Progenitor cell of endocrine pancreas (in vitro differentiated cells): ENCODE measurements around the gene ALDH1A3. TPM values are rescaled to one million over a fixed set of nuclear protein-coding genes. Genes with fewer than 3 reads are reported as not detected.

Source experiments
- DNase-seq: peaks from one replicate; pipeline ENCODE4 v3.0.0; 2021; ENCODE audit warnings: low spot score; ENCODE audit not compliant: unreplicated experiment
- H3K27ac Mint-ChIP-seq: 2 replicates; pipeline ENCODE4 v1.8.0; 2021; ENCODE audit warnings: mild to moderate bottlenecking, moderate library complexity, mixed read lengths
- H3K27me3 Mint-ChIP-seq: 2 replicates; pipeline ENCODE4 v1.8.0; 2021; ENCODE audit warnings: mixed read lengths
- H3K36me3 Mint-ChIP-seq: 2 replicates; pipeline ENCODE4 v1.8.0; 2022; ENCODE audit warnings: mixed read lengths; ENCODE audit not compliant: insufficient read depth
- H3K4me1 Mint-ChIP-seq: 2 replicates; pipeline ENCODE4 v1.8.0; 2021; ENCODE audit warnings: low read depth, mixed read lengths
- H3K4me3 Mint-ChIP-seq: 2 replicates; pipeline ENCODE4 v1.8.0; 2021; ENCODE audit warnings: low read depth, mild to moderate bottlenecking, moderate library complexity, mixed read lengths
- H3K9me3 Mint-ChIP-seq: 2 replicates; pipeline ENCODE4 v1.8.0; 2021; ENCODE audit warnings: low read depth, mixed read lengths
- CTCF ChIP-seq: fragments of 200-600 bp; sonication (generic); IDR thresholded peaks from one replicate; pipeline ENCODE4 v1.5.0; 2021; ENCODE audit warnings: antibody characterized with exemption, mild to moderate bottlenecking; ENCODE audit not compliant: unreplicated experiment
- total RNA-seq: library from RNA; stranded (reverse); gene quantifications from 2 replicates; pipeline ENCODE4 v1.2.1, GENCODE V29; 2021

The ALDH1A3 gene
- total RNA-seq, 1 donor from 2014 or later: 0.41 TPM

- peaks cover 4% of the 10 kb centered on the region for H3K4me1 Mint-ChIP-seq
- no peak overlapping the region for H3K27ac Mint-ChIP-seq
- no peak overlapping the region for H3K4me3 Mint-ChIP-seq
- peaks cover 32% of the 10 kb centered on the region for H3K27me3 Mint-ChIP-seq
- no peaks in the 10 kb centered on the region for H3K36me3 Mint-ChIP-seq
- H3K9me3 Mint-ChIP-seq: no peaks in the 10 kb centered on the region
- no peak for TF ChIP-seq CTCF
- no peak for DNase-seq
Observed at GRCh38 chr15:100866386-100867330, 13.0 kb upstream of the ALDH1A3 start.

- no peaks in the 10 kb centered on the region for H3K36me3 Mint-ChIP-seq
- H3K27me3 Mint-ChIP-seq: peaks cover 36% of the 10 kb centered on the region
- no peak for TF ChIP-seq CTCF
- H3K4me1 Mint-ChIP-seq: peaks cover 4% of the 10 kb centered on the region
- no peak for DNase-seq
- no peak overlapping the region for H3K27ac Mint-ChIP-seq
- H3K9me3 Mint-ChIP-seq: no peaks in the 10 kb centered on the region
- no peak overlapping the region for H3K4me3 Mint-ChIP-seq
Observed at GRCh38 chr15:100867433-100867832, 12.2 kb upstream of the ALDH1A3 start.

- peak; percentile 53 for TF ChIP-seq CTCF
- Mint-ChIP-seq H3K36me3 (no peaks in the 10 kb centered on the region), H3K4me3 (no peak overlapping the region), H3K4me1 (peaks cover 4% of the 10 kb centered on the region), H3K27me3 (peaks cover 34% of the 10 kb centered on the region), H3K9me3 (no peaks in the 10 kb centered on the region), H3K27ac (no peak overlapping the region)
- DNase-seq: no peak
Observed at GRCh38 chr15:100869151-100869999, 10.3 kb upstream of the ALDH1A3 start.

- H3K27ac Mint-ChIP-seq: no peak overlapping the region
- H3K9me3 Mint-ChIP-seq: no peaks in the 10 kb centered on the region
- H3K27me3 Mint-ChIP-seq: peaks cover 59% of the 10 kb centered on the region
- no peaks in the 10 kb centered on the region for H3K36me3 Mint-ChIP-seq
- no peaks in the 10 kb centered on the region for H3K4me1 Mint-ChIP-seq
- peak; percentile 86 for TF ChIP-seq CTCF
- DNase-seq: peak; percentile 37
- no peak overlapping the region for H3K4me3 Mint-ChIP-seq
Observed at GRCh38 chr15:100873029-100873677, 6.5 kb upstream of the ALDH1A3 start.

- Mint-ChIP-seq H3K4me3 (no peak overlapping the region), H3K9me3 (no peaks in the 10 kb centered on the region), H3K4me1 (peaks cover 5% of the 10 kb centered on the region), H3K27ac (no peak overlapping the region), H3K36me3 (no peaks in the 10 kb centered on the region), H3K27me3 (peaks cover 63% of the 10 kb centered on the region)
- DNase-seq: no peak
- no peak for TF ChIP-seq CTCF
Observed at GRCh38 chr15:100875495-100875894, 4.1 kb upstream of the ALDH1A3 start.
